ENCODE results near the gene ARHGAP10.

ARHGAP10 gene

DNA sequence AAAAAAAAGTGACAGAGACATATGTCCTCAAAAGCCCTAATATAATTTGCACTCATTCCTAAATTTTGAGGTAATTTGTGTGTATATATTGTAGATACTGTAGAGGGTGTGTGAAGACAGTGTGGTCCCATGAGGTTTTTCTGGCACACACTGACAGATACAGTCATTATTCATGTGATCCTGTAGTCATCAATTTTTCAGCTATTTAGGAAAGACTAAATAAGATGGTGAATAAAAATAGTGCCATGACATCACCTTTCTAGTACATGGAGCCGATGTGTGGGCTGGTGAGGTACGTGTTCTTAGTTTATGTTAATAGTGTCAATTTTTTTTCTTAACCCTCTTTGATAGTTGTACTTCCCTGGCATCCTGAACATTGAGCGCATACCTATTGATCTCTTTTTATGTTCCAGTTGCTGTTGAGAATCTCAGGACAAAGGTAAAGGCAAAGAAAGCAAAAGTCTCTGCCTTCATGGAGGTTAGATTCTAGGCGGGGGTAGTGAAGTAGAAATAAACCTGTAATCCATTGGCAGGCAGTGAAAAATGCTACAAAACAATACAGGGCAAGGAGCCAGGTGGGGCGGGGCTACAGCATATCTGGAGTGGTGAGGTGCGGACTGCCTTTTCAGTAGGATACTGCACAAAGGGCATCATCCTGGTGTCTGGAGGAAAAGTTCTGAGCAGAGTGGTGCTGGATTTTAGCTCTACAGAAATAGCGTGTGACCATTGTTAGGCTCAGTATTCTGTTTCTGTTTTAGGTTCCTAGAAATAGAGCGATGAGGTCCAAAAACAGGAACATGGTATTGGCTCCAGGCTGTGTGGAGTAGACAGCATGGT is 93.8 kb downstream of the ARHGAP10 start:
- DNase-seq (ENCODE audit: low read depth): no peak

DNA sequence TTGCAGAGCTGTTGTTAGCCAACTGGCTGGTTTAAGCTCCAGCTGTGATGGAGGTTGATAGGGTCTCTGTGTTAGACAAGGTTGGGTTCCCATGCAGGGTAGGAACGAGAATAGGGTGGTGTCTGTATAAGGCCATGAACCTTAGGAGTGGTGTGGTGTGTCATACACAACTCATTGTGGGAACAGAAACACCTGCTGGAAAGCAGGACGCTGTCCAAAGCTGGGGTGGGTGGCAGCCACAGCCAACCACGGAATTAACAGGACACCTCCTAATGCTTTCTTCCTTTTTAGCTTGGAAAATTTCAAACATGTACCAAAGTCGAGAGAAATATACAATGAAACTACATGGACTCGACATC is 94.4 kb downstream of the ARHGAP10 start:
- DNase-seq (ENCODE audit: low read depth): no peak

DNA sequence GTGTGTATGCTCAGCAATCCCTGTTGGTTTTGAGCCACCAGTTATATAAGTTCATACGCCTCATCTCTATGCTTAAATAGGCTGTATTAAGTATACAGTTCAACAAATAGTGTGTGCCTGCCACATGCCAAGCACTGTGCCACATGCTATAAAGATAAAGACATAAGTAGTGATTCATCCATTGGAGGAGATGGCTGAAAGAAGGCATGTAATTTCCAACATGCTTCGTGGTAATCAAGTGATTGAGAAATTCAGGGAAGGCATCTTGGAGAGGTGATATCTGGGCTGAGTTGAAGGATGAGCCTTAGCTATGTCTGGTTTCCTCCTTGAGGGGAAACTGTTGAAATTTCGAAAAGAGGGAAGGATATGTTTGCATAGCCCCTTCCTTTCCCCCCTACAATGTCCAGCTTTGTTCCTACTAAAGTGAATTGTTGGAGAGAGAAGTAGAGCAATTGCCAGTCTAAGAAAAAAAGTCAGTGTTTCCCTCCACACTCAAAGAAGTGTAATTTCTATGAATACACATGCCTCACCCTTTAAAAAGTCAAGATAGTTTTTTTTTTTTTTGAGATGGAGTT is 96.5 kb downstream of the ARHGAP10 start:
- DNase-seq (ENCODE audit: low read depth): no peak

DNA sequence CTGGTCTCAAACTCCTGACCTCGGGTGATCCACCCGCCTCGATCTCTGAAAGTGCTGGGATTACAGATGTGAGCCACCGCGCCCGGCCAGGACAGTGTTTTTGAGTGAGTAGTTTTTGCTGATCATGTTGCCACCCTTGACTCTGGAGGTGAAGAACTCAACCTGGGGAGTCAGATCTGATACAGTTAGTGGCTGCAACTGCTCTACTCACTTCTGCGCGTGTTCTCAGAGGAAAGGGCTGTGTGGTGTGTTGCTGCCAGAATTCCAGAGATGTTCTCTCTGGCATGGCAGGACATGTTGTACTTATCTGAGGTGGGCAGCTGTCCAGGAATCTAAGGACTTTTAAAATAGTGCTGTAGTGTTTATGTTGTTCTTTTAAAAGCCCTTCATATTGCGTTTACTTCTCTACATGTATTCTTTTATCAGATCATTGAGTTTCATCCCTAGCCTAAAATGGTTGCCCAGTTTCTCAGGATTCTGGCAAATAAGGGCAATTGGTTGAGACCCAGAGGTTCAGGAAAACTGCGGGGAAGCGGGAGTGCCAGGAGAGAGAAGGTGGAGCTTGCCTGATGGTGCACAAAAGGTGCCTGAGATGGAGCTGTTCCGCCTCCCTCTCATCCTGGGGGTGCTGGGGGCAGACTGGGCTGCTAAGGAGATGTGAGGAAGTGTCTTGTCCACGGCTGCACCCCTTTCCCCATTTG is 97.7 kb downstream of the ARHGAP10 start:
- no peak for DNase-seq (ENCODE audit: low read depth)

- no peak for DNase-seq (ENCODE audit: low read depth)
These were observed 98.2 kb downstream of the ARHGAP10 start for GRCh38 chr4:147830102-147830463.

DNA sequence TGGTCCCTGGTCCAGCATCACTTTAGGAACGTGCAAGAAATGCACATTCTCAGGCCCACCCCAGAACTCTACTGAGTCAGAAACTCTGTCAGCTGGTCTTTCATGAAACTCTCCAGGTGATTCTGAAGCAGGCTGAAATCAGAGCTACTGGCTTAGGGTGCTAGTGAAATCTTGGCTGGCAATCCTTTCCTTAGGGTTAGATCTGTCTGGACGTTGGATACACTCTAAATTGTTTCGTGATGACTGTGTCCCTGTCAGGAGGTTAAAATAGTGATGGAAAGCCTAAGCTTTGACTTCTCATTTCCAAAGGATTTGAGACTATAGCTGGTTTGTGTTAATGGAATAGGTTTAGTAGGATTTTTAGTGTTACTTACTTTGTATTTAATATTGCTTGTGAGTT is 99.1 kb downstream of the ARHGAP10 start:
- no peak for DNase-seq (ENCODE audit: low read depth)

DNA sequence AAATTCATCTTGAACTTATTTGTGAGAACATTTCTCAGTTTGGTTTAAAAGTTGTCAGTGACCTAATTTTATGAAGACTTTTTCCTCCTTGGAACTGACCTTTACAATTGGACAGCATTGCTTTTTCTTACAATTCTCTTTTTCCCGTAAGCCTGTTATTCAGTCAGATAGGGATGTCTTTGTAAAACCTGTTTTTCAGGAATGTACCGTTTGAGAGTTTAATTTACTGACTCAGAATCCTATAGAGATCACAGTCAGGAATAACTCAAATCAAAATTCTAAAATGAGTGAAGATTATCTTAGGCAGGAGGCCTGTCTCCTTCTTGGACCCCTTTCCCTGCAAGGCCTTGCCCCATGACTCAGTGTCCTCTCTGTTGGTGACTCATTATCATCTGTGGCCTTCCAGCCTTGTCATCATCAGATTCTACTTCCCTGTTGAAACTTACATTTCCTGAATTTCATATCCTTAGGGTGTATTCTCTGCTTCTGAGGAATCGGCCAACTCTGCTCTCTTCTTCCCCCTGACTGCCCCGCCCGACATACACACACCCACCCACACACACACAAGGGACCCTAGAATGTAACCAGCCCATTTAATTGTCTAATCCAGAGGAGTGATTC is 99.8 kb downstream of the ARHGAP10 start:
- DNase-seq (ENCODE audit: low read depth): no peak

GRCh38 chr4:147833254-147833653 is 101.4 kb downstream of the ARHGAP10 start:
- no peak for DNase-seq (ENCODE audit: low read depth)

DNA sequence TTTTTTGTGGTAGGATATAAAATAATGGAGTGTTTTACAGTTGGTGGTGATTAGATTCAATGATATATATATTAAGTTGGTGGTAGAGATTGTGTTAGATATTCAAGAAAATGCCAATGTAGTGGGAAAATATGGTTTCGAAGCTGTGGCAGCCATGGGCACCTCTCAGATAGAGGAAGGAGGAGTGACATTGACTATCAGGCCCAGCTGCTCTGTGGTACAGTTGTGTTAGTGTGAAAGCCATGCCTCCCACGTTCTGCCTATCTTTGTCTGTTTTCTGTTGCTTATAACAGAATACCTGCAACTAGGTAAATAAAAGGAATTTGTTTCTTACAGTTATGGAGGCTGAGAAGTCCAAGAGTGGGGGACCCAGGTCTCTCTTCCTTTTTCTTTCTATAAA is 101.9 kb downstream of the ARHGAP10 start:
- no peak for DNase-seq (ENCODE audit: low read depth)

- DNase-seq (ENCODE audit: low read depth): no peak
These were observed 102.6 kb downstream of the ARHGAP10 start for GRCh38 chr4:147834480-147834879.

GRCh38 chr4:147836807-147837206 is 104.9 kb downstream of the ARHGAP10 start:
- no peak for DNase-seq (ENCODE audit: low read depth)

GRCh38 chr4:147837435-147837834 is 105.5 kb downstream of the ARHGAP10 start:
- DNase-seq (ENCODE audit: low read depth): no peak

GRCh38 chr4:147837854-147838253 is 106.0 kb downstream of the ARHGAP10 start:
- no peak for DNase-seq (ENCODE audit: low read depth)

DNA sequence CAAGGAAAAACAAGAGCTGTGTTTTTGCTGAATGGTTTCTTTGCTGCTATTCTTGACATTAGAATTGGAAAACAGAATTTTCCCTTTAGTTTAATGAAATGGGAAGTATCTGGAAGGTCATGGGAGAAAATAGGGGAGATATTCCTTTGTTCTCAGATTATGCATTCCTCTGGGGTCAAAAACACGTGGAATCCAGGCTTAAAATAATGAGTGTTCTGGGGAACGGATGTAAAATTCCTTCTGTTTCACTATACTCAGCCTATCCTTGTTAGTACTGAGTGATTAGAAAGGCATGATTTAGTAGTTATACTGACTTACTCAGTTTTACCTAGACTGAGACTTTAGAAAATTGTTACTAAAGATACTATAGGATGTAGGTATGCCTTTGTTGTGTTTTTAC is 107.3 kb downstream of the ARHGAP10 start:
- DNase-seq (ENCODE audit: low read depth): no peak

DNA sequence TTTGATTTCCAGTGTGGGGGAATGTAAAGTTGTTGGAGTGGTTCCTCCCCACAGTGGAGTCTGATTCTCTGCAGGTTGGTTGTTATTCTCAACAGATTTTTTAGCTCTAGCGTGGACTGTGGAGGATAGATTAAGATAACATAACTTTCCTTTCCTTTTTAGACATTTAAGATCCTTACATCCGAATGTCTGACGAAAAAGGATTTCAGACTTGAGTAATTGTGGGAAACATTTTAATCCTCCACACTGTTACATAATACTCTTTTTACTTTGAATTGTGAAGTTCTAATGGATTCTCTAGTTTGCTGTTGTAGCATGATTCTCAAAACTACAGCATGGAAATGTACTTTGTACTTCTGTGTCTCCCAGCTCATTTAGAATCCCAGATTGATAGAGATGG is 107.8 kb downstream of the ARHGAP10 start:
- DNase-seq (ENCODE audit: low read depth): no peak

DNA sequence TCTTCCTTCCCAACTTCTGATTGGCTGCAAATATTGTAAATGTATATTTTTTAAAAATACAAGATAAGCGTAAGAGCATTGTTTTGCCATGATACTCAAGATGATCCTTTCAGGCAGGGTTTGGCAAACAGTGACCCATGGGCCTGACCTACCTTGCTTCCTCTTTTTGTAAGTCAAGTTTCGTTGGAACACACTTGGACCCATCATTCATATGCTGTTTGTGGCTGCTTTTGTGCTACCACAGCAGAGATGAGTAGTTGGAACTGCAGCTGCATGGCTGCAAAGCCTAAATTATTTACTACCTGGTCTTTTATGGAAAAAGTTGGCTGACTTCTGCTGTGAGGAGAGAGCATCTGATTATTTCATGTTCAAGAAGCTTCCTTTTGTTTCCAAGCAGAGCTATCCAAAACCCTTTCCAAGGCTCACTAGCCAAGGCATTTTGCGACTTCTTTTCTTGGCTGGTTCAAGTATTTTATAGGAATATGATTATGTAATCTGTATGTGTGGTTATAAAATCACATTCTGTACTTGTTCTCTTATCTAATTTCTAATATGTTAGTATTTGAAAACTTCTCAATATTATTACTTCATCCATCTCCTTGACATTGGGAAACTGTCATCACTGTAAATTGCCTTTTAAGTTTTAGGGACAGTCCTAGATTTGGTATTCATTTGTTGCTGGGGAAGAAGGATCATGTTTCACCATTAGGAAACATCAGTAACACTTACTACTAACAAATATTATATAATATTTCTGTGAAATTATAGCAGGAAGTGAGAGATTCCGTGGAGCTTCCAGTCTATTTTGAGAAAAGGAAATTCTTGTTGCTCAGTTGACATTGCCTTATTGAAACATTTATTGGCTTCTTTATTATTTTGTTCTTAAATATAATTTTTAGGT is 109.2 kb downstream of the ARHGAP10 start:
- no peak for DNase-seq (ENCODE audit: low read depth)

DNA sequence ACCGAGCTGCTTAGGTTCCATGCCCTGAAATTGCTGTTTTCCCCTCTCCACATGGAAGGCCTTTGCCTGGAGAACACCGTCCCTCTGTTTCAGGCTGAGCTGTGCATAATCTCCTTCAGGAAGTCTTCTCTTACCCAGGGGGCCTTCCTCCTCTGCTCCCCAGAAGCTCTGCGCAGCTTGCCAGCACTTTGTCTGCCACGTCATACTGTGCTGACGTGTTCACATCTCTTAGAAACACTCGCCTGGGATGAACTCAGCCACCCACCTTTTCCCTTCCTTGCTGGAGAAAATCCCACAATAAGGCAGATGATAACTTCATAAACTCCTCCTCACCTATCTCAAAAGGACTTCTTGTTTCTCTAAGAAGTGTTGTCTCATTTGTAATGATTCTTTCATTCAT is 110.7 kb downstream of the ARHGAP10 start:
- DNase-seq (ENCODE audit: low read depth): no peak

DNA sequence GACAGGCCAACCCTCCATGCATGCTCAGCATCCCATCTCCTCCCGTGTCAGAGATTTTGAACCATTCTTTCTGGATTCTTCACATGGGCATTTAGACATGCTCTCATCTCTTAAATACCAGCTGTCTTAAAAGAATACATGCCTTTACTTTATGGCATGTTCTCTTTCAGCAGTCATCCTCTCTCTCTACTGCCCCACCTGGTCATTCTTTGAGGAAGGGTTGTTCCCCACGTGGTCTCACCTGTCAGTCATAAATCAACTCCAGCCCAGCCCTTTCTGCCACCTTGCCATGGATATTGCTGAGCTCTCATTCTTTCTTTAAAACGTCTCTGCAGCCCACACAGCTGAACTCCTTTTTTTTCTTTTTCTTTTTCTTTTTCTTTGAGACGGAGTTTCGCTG is 111.3 kb downstream of the ARHGAP10 start:
- DNase-seq (ENCODE audit: low read depth): no peak

GRCh38 chr4:147844781-147845180 is 112.9 kb downstream of the ARHGAP10 start:
- no peak for DNase-seq (ENCODE audit: low read depth)

GRCh38 chr4:147846318-147847155 is 114.6 kb downstream of the ARHGAP10 start:
- DNase-seq (ENCODE audit: low read depth): no peak
